RWPE1 (cell line): Measurements from ENCODE around the gene RAB3IL1.
A peak's percentile ranks its signal among the peaks of the same experiment; 100 is the strongest.

Experiments
- CTCF ChIA-PET: fragments of 350-600 bp; sonication (Branson Sonifier 250); formaldehyde crosslinking; extraction: SDS; loops from one replicate; lab custom pipeline; 2021; lab: Yijun Ruan, JAX
- POLR2A ChIA-PET: fragments of 400-600 bp; formaldehyde crosslinking; extraction: SDS; loops from one replicate; lab custom pipeline; 2020; ENCODE audit warnings: antibody characterized with exemption; ENCODE audit not compliant: low non-redundant PET; lab: Yijun Ruan, JAX
- DNase-seq: peaks from one replicate; pipeline ENCODE4 v3.0.0; 2012; ENCODE audit warnings: low spot score
- H3K27ac ChIP-seq: fragments of 450-650 bp; 2 replicates; pipeline ENCODE4 v1.5.1; 2017
- TF ChIP-seq, protein P1 (sequence below): fragments of 450-650 bp; conservative IDR thresholded peaks from 2 replicates; pipeline ENCODE4 v1.5.1; 2017; ENCODE audit warnings: low read depth, mild to moderate bottlenecking

Gene RAB3IL1

DNA sequence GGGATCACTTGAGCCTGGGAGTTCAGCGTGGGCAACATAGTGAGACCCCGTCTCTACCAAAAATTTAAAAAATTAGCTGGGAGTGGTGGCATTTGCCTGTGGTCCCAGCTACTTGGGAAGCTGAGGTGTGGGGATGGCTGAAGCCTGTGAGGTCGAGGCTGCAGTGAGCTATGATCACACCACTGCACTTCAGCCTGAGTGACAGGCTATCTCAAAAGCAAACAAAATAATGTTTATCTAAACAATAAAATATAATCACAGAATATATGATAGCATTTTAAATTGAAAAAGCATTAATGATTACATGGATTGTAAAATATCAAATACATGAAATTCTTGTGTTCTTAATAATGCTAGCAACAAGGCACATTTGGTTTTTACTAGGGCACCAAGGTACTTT lies 35.5 kb upstream of the RAB3IL1 start:
- H3K27ac ChIP-seq = no peak overlapping the region
- ChIA-PET CTCF (interaction anchor here (1.1 kb wide), 1 partner anchor 53 kb away, joined by 3 read pairs; no protein-coding TSS in a partner anchor), POLR2A (no interaction called here)
- no peak for DNase-seq
- TF ChIP-seq, protein P1, sequence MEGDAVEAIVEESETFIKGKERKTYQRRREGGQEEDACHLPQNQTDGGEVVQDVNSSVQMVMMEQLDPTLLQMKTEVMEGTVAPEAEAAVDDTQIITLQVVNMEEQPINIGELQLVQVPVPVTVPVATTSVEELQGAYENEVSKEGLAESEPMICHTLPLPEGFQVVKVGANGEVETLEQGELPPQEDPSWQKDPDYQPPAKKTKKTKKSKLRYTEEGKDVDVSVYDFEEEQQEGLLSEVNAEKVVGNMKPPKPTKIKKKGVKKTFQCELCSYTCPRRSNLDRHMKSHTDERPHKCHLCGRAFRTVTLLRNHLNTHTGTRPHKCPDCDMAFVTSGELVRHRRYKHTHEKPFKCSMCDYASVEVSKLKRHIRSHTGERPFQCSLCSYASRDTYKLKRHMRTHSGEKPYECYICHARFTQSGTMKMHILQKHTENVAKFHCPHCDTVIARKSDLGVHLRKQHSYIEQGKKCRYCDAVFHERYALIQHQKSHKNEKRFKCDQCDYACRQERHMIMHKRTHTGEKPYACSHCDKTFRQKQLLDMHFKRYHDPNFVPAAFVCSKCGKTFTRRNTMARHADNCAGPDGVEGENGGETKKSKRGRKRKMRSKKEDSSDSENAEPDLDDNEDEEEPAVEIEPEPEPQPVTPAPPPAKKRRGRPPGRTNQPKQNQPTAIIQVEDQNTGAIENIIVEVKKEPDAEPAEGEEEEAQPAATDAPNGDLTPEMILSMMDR = no peak

DNA sequence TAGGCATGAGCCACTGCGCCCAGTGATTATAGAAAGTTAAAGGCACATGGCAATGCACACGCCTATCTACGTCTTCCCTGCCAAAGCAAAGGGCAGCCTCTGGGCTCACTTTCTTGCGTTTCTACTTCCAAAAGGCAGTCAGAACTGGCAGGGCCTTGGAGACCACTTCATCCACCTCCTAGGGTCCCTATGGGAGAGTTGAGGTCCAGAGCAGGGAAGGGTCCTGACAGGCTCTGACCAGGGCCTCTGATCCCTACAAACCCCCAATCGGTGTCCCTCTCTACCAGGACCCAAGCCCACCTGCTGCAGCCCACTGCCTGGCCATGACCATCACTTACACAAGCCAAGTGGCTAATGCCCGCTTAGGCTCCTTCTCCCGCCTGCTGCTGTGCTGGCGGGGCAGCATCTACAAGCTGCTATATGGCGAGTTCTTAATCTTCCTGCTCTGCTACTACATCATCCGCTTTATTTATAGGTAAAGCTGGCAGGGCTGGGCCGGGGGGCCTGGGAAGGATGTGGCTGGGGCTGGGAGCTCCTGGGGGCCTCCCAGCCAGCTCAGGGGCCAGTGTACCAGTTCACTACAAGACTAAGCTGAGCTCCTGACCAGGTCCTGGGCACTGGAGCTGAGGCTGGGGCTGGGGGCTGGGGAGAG lies 34.2 kb upstream of the RAB3IL1 start:
- TF ChIP-seq, protein P1 = no peak
- POLR2A ChIA-PET = no interaction called here
- CTCF ChIA-PET = interaction anchor here (0.5 to 1.4 kb wide), 5 partner anchors 14 to 221 kb away, joined by 3 to 4 read pairs (median 3); no protein-coding TSS in a partner anchor
- no peak for DNase-seq
- H3K27ac ChIP-seq = no peak overlapping the region

DNA sequence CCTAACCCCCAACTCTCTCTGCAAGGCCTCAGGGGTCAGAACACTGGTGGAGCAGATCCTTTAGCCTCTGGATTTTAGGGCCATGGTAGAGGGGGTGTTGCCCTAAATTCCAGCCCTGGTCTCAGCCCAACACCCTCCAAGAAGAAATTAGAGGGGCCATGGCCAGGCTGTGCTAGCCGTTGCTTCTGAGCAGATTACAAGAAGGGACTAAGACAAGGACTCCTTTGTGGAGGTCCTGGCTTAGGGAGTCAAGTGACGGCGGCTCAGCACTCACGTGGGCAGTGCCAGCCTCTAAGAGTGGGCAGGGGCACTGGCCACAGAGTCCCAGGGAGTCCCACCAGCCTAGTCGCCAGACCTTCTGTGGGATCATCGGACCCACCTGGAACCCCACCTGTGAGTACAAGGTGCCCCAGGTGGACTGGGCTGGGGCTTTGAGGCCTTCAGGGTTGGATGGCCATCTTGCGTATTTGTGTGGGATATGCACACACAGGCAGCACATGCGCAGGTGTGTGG lies 32.7 kb upstream of the RAB3IL1 start, which contains the start of gene BEST1:
Gene BEST1 (plus strand): TSS at position 317 of the 513 bp plus-strand sequence. CDS start 1,456 bp downstream, outside the sequence.
- no peak for DNase-seq
- H3K27ac ChIP-seq = peak within 1 kb of the TSS; percentile 37
- TF ChIP-seq, protein P1 = no peak
- ChIA-PET POLR2A (no interaction called here), CTCF (interaction anchor here (0.7 to 4.5 kb wide), 3 partner anchors 51 to 112 kb away, joined by 3 to 62 read pairs (median 3); no protein-coding TSS in a partner anchor)

DNA sequence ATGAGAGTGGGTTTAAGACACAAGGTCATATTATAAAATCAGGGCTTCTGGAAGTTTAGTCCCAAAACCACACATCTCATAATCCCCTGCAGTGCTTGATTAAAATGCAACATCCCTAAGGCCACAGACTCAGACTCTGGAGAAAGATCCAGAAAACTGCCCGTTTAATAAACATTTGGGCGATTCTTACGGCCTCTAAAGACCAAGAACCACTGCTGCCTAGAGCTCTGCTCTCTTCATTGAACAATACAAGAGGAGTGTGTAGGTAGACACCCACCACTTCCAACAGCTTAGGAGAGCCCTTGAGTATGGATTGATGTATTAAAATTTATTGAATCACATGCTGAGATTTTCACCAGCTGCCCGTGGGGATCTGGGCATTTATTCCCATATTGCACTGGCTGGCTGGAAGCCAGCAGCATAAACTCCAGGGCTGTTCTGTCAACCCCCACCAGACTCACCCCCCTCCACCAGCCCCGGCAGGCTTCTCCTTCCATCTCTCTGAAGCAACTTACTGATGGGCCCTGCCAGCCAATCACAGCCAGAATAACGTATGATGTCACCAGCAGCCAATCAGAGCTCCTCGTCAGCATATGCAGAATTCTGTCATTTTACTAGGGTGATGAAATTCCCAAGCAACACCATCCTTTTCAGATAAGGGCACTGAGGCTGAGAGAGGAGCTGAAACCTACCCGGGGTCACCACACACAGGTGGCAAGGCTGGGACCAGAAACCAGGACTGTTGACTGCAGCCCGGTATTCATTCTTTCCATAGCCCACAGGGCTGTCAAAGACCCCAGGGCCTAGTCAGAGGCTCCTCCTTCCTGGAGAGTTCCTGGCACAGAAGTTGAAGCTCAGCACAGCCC lies 32.0 kb upstream of the RAB3IL1 start:
- TF ChIP-seq, protein P1 = no peak
- DNase-seq = peak; percentile 74
- POLR2A ChIA-PET = no interaction called here
- peak overlapping the region; percentile 37 for H3K27ac ChIP-seq
- CTCF ChIA-PET = interaction anchor here (0.6 to 4.5 kb wide), 4 partner anchors 50 to 132 kb away, joined by 3 to 62 read pairs (median 14); no protein-coding TSS in a partner anchor

DNA sequence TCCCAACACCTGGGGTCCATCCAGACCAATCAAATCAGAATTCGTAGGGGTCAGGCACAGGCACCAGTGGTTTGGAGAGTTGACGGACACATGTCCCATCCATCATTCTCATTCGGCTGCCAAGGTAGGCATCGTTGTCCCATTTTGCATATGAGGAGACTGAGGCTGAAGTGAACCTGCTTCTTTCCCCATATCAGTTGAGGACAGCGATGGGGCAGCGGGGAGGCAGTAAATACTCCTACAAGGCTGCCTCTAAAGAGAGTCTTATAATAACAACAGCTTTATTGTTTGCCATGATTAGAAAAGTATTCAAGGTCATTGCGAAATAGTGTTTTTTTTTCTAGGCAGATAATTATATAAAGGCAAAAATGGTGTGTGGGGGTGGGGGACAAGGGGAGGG lies 31.1 kb upstream of the RAB3IL1 start:
- H3K27ac ChIP-seq = no peak overlapping the region
- no peak for DNase-seq
- TF ChIP-seq, protein P1 = no peak
- ChIA-PET POLR2A (no interaction called here), CTCF (interaction anchor here (0.6 to 4.5 kb wide), 19 partner anchors 11 to 1752 kb away, joined by 3 to 62 read pairs (median 5); partner anchors contain the start of gene FADS1)
